SK-N-SH treated with all-trans-retinoic acid at 6 μM for 48 hours (cell line): ENCODE data around the gene LRRFIP2.

ENCODE experiments used
- ATAC-seq: fragments of 200-7000 bp; cut with Tn5 transposase; 3 replicates; pipeline ENCODE4 v1.9.1; 2020; ENCODE audit warnings: mild to moderate bottlenecking, moderate library complexity
- ARNTL ChIP-seq: fragments of 450-650 bp; formaldehyde crosslinking; IDR thresholded peaks from 2 replicates; pipeline ENCODE4 v1.5.0; 2020; ENCODE audit warnings: low read depth, mild to moderate bottlenecking, moderate library complexity, borderline replicate concordance
- BACH2 ChIP-seq: fragments of 250-450 bp; sonication (Bioruptor Pico); IDR thresholded peaks from 2 replicates; pipeline ENCODE4 v1.9.0; 2021; ENCODE audit warnings: mild to moderate bottlenecking, borderline replicate concordance
- CREB5 ChIP-seq: fragments of 250-450 bp; sonication (Bioruptor Pico); IDR thresholded peaks from 2 replicates; pipeline ENCODE4 v1.5.1; 2020; ENCODE audit warnings: low read depth, mild to moderate bottlenecking, moderate library complexity
- CSDC2 ChIP-seq: fragments of 250-450 bp; sonication (Bioruptor Pico); IDR thresholded peaks from 2 replicates; pipeline ENCODE4 v1.5.0; 2020; ENCODE audit warnings: mild to moderate bottlenecking, moderate library complexity
- CSRNP3 ChIP-seq: fragments of 250-450 bp; sonication (Bioruptor Pico); IDR thresholded peaks from 2 replicates; pipeline ENCODE4 v1.5.1; 2021; ENCODE audit warnings: mild to moderate bottlenecking, moderate library complexity
- ESRRG ChIP-seq: fragments of 250-450 bp; sonication (Bioruptor Pico); IDR thresholded peaks from 2 replicates; pipeline ENCODE4 v1.6.1; 2021; ENCODE audit warnings: mild to moderate bottlenecking
- GLIS3 ChIP-seq: fragments of 250-450 bp; sonication (Bioruptor Pico); IDR thresholded peaks from 2 replicates; pipeline ENCODE4 v1.5.0; 2020; ENCODE audit warnings: mild to moderate bottlenecking, moderate library complexity
- ISL1 ChIP-seq: fragments of 250-450 bp; sonication (Bioruptor Pico); IDR thresholded peaks from 2 replicates; pipeline ENCODE4 v2.1.2; 2022; ENCODE audit warnings: mild to moderate bottlenecking, moderate library complexity
- OSR1 ChIP-seq: fragments of 250-450 bp; sonication (Bioruptor Pico); IDR thresholded peaks from 2 replicates; pipeline ENCODE4 v1.8.0; 2022; ENCODE audit warnings: moderate library complexity, mild to moderate bottlenecking, inconsistent platforms
- PATZ1 ChIP-seq: fragments of 250-450 bp; sonication (Bioruptor Pico); IDR thresholded peaks from 2 replicates; pipeline ENCODE4 v1.8.0; 2020; ENCODE audit warnings: mild to moderate bottlenecking, moderate library complexity, borderline replicate concordance
- POU6F1 ChIP-seq: fragments of 250-450 bp; sonication (Bioruptor Pico); IDR thresholded peaks from 2 replicates; pipeline ENCODE4 v1.8.0; 2021; ENCODE audit warnings: low read depth, mild to moderate bottlenecking, moderate library complexity, borderline replicate concordance
- PPARA ChIP-seq: fragments of 250-450 bp; sonication (Bioruptor Pico); IDR thresholded peaks from 2 replicates; pipeline ENCODE4 v1.5.0; 2020; ENCODE audit warnings: mild to moderate bottlenecking, borderline replicate concordance
- RARB ChIP-seq: fragments of 250-450 bp; sonication (Bioruptor Pico); IDR thresholded peaks from 2 replicates; pipeline ENCODE4 v1.8.0; 2021; ENCODE audit warnings: mild to moderate bottlenecking, moderate library complexity
- SNAI2 ChIP-seq: fragments of 250-450 bp; sonication (Bioruptor Pico); IDR thresholded peaks from 2 replicates; pipeline ENCODE4 v1.5.0; 2020; ENCODE audit warnings: mild to moderate bottlenecking, moderate library complexity
- TOX ChIP-seq: fragments of 250-450 bp; sonication (Bioruptor Pico); IDR thresholded peaks from 2 replicates; pipeline ENCODE4 v1.8.0; 2021; ENCODE audit warnings: mild to moderate bottlenecking, moderate library complexity, borderline replicate concordance
- TSHZ2 ChIP-seq: fragments of 250-450 bp; sonication (Bioruptor Pico); IDR thresholded peaks from 2 replicates; pipeline ENCODE4 v1.5.0; 2020; ENCODE audit warnings: mild to moderate bottlenecking, moderate library complexity
- ZC3H10 ChIP-seq: fragments of 250-450 bp; sonication (Bioruptor Pico); IDR thresholded peaks from 2 replicates; pipeline ENCODE4 v1.5.1; 2021; ENCODE audit warnings: mild to moderate bottlenecking, moderate library complexity
- ZFP3 ChIP-seq: fragments of 250-450 bp; sonication (Bioruptor Pico); IDR thresholded peaks from 2 replicates; pipeline ENCODE4 v1.5.0; 2020; ENCODE audit warnings: mild to moderate bottlenecking, moderate library complexity
- ZFP30 ChIP-seq: fragments of 450-650 bp; formaldehyde crosslinking; IDR thresholded peaks from 2 replicates; pipeline ENCODE4 v1.5.0; 2022; ENCODE audit warnings: mild to moderate bottlenecking, moderate library complexity
- ZNF70 ChIP-seq: fragments of 450-650 bp; formaldehyde crosslinking; IDR thresholded peaks from 2 replicates; pipeline ENCODE4 v1.5.0; 2020; ENCODE audit warnings: mild to moderate bottlenecking, moderate library complexity
- ZNF8 ChIP-seq: fragments of 450-650 bp; formaldehyde crosslinking; IDR thresholded peaks from 2 replicates; pipeline ENCODE4 v1.5.0; 2020; ENCODE audit warnings: mild to moderate bottlenecking, moderate library complexity

The LRRFIP2 gene

GRCh38 chr3:37037352-37037751, 137.0 kb downstream of the LRRFIP2 start:
- no peak for ATAC-seq
- no peak for TF ChIP-seq ZFP30 (CRISPR knock-in tag)
- TF ChIP-seq ZNF8 (CRISPR knock-in tag) = no peak
- TF ChIP-seq CSDC2 (CRISPR knock-in tag) = no peak
- TF ChIP-seq PATZ1 (CRISPR knock-in tag) = no peak
- no peak for TF ChIP-seq POU6F1 (CRISPR knock-in tag)
- no peak for TF ChIP-seq RARB (CRISPR knock-in tag)
- TF ChIP-seq PPARA (CRISPR knock-in tag) = no peak
- TF ChIP-seq ISL1 (CRISPR knock-in tag) = no peak
- TF ChIP-seq, all 23 proteins: peak for 0

- no peak for TF ChIP-seq ARNTL
- TF ChIP-seq ISL1 (CRISPR knock-in tag) = no peak
- no peak for TF ChIP-seq ZFP3 (CRISPR knock-in tag)
- TF ChIP-seq POU6F1 (CRISPR knock-in tag) = no peak
- TF ChIP-seq BACH2 (CRISPR knock-in tag) = no peak
- TF ChIP-seq GLIS3 (CRISPR knock-in tag) = no peak
- no peak for TF ChIP-seq CSRNP3 (CRISPR knock-in tag)
- no peak for TF ChIP-seq ESRRG (CRISPR knock-in tag)
- TF ChIP-seq SNAI2 (CRISPR knock-in tag) = no peak
- no peak for TF ChIP-seq TOX (CRISPR knock-in tag)
- TF ChIP-seq ZC3H10 (CRISPR knock-in tag) = no peak
- TF ChIP-seq ZFP30 (CRISPR knock-in tag) = no peak
- TF ChIP-seq OSR1 = no peak
- no peak for TF ChIP-seq TSHZ2 (CRISPR knock-in tag)
- TF ChIP-seq ZNF70 (CRISPR knock-in tag) = no peak
- no peak for ATAC-seq
Measured at GRCh38 chr3:37032961-37033360, 141.4 kb downstream of the LRRFIP2 start.

- ATAC-seq = peak; percentile 33; the same call in 2 of the 3 replicates
- no peak for TF ChIP-seq BACH2 (CRISPR knock-in tag)
- TF ChIP-seq ZNF8 (CRISPR knock-in tag) = no peak
- no peak for TF ChIP-seq ZFP30 (CRISPR knock-in tag)
- no peak for TF ChIP-seq CREB5 (CRISPR knock-in tag)
- no peak for TF ChIP-seq ZNF70 (CRISPR knock-in tag)
- TF ChIP-seq CSRNP3 (CRISPR knock-in tag) = no peak
- no peak for TF ChIP-seq PATZ1 (CRISPR knock-in tag)
- no peak for TF ChIP-seq TOX (CRISPR knock-in tag)
Measured at GRCh38 chr3:37031096-37031682, 143.2 kb downstream of the LRRFIP2 start.
